ENCODE results near the gene ABHD4.

ABHD4 gene

DNA sequence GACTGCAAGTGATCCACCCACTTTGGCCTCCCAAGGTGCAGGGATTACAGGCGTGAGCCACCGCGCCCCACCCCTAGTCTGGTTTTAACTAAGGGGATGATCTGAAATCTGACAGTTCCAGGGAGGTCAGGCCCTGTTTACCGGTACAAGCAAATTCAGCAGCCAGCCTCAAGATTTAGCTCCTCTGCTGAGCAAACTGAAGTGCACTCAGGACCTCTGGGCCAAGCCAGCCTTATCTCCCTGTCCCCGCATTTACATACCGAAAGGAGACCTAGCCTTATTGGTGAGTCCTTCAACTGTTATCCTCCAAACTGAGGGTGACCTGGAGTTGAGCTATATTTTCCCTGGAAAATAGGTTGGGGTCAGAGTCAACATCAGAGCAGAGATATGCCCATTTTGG is 835 bp upstream of the ABHD4 start:
- Histone ChIP-seq H3K36me3 (peaks cover 7% of the 10 kb centered on the region), H3K27ac (no peak overlapping the region), H3K9me3 (ENCODE audit: severe bottlenecking) (no peaks in the 10 kb centered on the region), H3K27me3 (ENCODE audit: insufficient read depth, low read depth, severe bottlenecking) (no peaks in the 10 kb centered on the region), H3K4me3 (ENCODE audit: low read depth, low read length) (no peak overlapping the region; the same call in 1 of the 2 replicates)
- TF ChIP-seq, protein P1, sequence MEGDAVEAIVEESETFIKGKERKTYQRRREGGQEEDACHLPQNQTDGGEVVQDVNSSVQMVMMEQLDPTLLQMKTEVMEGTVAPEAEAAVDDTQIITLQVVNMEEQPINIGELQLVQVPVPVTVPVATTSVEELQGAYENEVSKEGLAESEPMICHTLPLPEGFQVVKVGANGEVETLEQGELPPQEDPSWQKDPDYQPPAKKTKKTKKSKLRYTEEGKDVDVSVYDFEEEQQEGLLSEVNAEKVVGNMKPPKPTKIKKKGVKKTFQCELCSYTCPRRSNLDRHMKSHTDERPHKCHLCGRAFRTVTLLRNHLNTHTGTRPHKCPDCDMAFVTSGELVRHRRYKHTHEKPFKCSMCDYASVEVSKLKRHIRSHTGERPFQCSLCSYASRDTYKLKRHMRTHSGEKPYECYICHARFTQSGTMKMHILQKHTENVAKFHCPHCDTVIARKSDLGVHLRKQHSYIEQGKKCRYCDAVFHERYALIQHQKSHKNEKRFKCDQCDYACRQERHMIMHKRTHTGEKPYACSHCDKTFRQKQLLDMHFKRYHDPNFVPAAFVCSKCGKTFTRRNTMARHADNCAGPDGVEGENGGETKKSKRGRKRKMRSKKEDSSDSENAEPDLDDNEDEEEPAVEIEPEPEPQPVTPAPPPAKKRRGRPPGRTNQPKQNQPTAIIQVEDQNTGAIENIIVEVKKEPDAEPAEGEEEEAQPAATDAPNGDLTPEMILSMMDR (IDR thresholded peaks at IDR 0.05; ENCODE audit: low read depth, low read length): no peak
- DNase-seq: no peak

DNA sequence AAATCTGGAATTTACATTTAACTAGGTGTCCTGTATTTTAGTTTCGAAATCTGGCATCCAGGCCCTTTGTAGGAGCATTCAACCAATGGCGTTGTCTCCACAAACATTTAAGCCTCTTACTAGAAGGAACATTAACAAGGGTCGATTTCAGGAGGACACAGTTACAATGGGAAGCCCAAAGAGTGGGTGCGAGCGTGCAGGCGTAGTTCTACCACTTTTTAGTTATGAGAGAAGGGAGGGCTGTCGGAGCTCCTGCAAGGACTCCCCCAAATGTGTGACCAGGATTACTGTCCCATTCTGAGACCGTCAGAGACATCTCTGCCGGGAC is 365 bp upstream of the ABHD4 start:
- H3K27ac ChIP-seq: peak overlapping the region; percentile 70
- DNase-seq: no peak

DNA sequence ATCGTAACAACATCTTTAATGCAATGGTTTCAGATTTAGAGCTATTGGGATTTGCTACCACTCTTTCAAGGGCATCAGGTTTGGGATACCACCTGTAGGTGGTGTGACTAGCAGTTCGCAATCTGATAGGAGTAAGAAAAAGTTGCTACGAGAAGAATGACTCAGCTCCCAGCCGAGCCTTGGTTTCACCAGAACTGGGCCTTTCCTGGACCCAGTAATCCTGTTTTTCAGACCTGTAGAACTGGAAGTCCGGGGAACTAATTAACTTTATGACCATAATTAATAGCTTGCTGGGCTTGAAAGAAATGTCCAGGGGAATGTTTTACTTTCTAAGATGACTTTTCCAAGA is 770 bp downstream of the ABHD4 start:
- Histone ChIP-seq H3K9me3 (ENCODE audit: severe bottlenecking) (no peaks in the 10 kb centered on the region), H3K27me3 (ENCODE audit: insufficient read depth, low read depth, severe bottlenecking) (no peaks in the 10 kb centered on the region), H3K27ac (peak overlapping the region; percentile 70), H3K36me3 (peaks cover 20% of the 10 kb centered on the region), H3K4me3 (ENCODE audit: low read depth, low read length) (peak overlapping the region; percentile 95)
- TF ChIP-seq, protein P1 (IDR thresholded peaks at IDR 0.05; ENCODE audit: low read depth, low read length): no peak
- DNase-seq: peak; percentile 19

More for the DNA sequence above, 365 bp upstream of the ABHD4 start:
- peak overlapping the region; percentile 95 for H3K4me3 ChIP-seq (ENCODE audit: low read depth, low read length)
- peaks cover 11% of the 10 kb centered on the region for H3K36me3 ChIP-seq
- TF ChIP-seq, protein P1 (IDR thresholded peaks at IDR 0.05; ENCODE audit: low read depth, low read length): no peak
- no peaks in the 10 kb centered on the region for H3K9me3 ChIP-seq (ENCODE audit: severe bottlenecking)
- H3K27me3 ChIP-seq (ENCODE audit: insufficient read depth, low read depth, severe bottlenecking): no peaks in the 10 kb centered on the region

DNA sequence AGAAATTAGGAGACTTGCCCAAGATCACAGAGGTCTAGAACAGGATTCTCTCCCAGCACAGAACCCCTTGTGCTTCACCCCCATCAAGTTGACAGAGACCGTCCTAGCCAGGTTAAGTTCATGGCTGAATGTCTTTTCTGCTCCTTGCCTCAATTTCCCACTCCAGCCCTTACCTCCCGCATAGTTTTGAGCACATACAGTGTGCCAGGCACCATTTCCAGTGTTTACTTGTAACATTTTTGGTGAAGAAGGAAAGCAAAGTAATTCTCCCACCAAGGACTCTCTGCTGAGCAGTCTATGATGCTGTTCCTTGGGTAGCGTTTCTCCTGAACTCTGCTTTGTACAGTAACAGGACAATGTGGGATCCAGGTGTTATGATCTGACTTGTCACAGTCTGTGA is 1.2 kb downstream of the ABHD4 start:
- TF ChIP-seq, protein P1 (IDR thresholded peaks at IDR 0.05; ENCODE audit: low read depth, low read length): no peak
- Histone ChIP-seq H3K27me3 (ENCODE audit: insufficient read depth, low read depth, severe bottlenecking) (no peaks in the 10 kb centered on the region), H3K27ac (no peak overlapping the region), H3K9me3 (ENCODE audit: severe bottlenecking) (no peaks in the 10 kb centered on the region), H3K4me3 (ENCODE audit: low read depth, low read length) (peak overlapping the region; percentile 95), H3K36me3 (peaks cover 22% of the 10 kb centered on the region)
- DNase-seq: no peak

DNA sequence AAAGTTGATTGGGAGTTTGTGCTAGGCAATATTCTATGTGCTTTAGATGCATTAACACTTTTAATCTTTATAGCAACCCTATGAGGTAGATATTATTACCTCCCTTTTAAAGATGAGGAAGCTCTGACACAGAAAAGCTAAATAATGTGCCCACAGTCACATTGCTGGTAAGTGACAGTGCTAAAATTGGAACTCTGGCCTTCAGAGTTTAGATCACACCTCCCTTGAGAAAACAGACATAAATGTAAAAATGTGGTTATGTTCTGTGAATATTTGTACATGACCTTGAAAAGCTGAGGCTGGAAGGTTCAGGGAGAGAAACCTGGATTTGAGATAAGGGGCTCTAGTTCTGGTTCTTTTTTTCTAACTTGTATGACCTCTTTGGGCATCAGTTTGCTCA is 1.9 kb downstream of the ABHD4 start:
- Histone ChIP-seq H3K9me3 (ENCODE audit: severe bottlenecking) (no peaks in the 10 kb centered on the region), H3K4me3 (ENCODE audit: low read depth, low read length) (no peak overlapping the region), H3K27me3 (ENCODE audit: insufficient read depth, low read depth, severe bottlenecking) (no peaks in the 10 kb centered on the region), H3K36me3 (peaks cover 28% of the 10 kb centered on the region), H3K27ac (no peak overlapping the region)
- TF ChIP-seq, protein P1 (IDR thresholded peaks at IDR 0.05; ENCODE audit: low read depth, low read length): no peak
- DNase-seq: no peak

DNA sequence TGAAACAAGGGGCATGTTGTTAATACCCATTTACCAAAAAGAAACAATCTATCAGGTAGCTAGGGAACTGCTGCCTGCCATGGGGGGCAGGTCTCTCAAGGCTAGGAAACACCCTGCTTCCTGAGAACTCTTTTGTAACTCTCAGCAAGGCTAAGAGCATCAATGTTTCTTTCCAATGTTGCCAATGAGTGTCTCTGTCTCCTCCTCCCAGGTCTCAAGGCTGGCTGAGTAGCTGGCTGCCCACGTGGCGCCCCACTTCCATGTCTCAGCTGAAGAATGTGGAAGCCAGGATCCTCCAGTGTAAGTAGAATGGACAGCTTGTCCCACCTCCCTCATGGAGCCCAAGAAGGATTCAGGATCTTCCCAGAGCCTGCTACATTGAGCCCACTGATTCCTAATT is 3.4 kb downstream of the ABHD4 start:
- DNase-seq: no peak
- H3K27ac ChIP-seq: no peak overlapping the region
- H3K9me3 ChIP-seq (ENCODE audit: severe bottlenecking): no peaks in the 10 kb centered on the region
- H3K27me3 ChIP-seq (ENCODE audit: insufficient read depth, low read depth, severe bottlenecking): no peaks in the 10 kb centered on the region
- H3K36me3 ChIP-seq: peaks cover 38% of the 10 kb centered on the region
- no peak overlapping the region for H3K4me3 ChIP-seq (ENCODE audit: low read depth, low read length)
- TF ChIP-seq, protein P1 (IDR thresholded peaks at IDR 0.05; ENCODE audit: low read depth, low read length): no peak
